Inflammatory macrophage treated with lipopolysaccharide for 4 hours (primary cell): Measurements from ENCODE around the gene ATXN7.

Experiments used
- DNase-seq: peaks from one replicate; pipeline ENCODE4 v3.0.0-alpha.2; 2020

The ATXN7 gene

GRCh38 chr3:64026346-64026745 is 162.7 kb downstream of the ATXN7 start:
- no peak for DNase-seq

GRCh38 chr3:64027658-64028057 is 164.0 kb downstream of the ATXN7 start:
- no peak for DNase-seq

- no peak for DNase-seq
Observed at GRCh38 chr3:64028754-64029153, 165.1 kb downstream of the ATXN7 start.

- no peak for DNase-seq
Observed at GRCh38 chr3:64029287-64029686, 165.6 kb downstream of the ATXN7 start.

- DNase-seq: peak; percentile 60
Observed at GRCh38 chr3:64030741-64031140, 167.1 kb downstream of the ATXN7 start.

- DNase-seq: no peak
Observed at GRCh38 chr3:64031540-64032508, 168.2 kb downstream of the ATXN7 start.

GRCh38 chr3:64033069-64033468 is 169.4 kb downstream of the ATXN7 start:
- no peak for DNase-seq

GRCh38 chr3:64037084-64037483 is 173.4 kb downstream of the ATXN7 start:
- no peak for DNase-seq

- DNase-seq: no peak
Observed at GRCh38 chr3:64038253-64038767, 174.6 kb downstream of the ATXN7 start.

- no peak for DNase-seq
Observed at GRCh38 chr3:64039332-64039731, 175.7 kb downstream of the ATXN7 start.

GRCh38 chr3:64039981-64040733 is 176.5 kb downstream of the ATXN7 start:
- no peak for DNase-seq

GRCh38 chr3:64042952-64043351 is 179.3 kb downstream of the ATXN7 start:
- DNase-seq: no peak

- DNase-seq: no peak
Observed at GRCh38 chr3:64046592-64046991, 182.9 kb downstream of the ATXN7 start.

GRCh38 chr3:64046996-64047594 is 183.4 kb downstream of the ATXN7 start:
- DNase-seq: no peak

- DNase-seq: no peak
Observed at GRCh38 chr3:64047787-64048186, 184.1 kb downstream of the ATXN7 start.

- peak; percentile 18 for DNase-seq
Observed at GRCh38 chr3:64048631-64049061, 185.0 kb downstream of the ATXN7 start.

GRCh38 chr3:64049136-64049535 is 185.5 kb downstream of the ATXN7 start:
- no peak for DNase-seq

- no peak for DNase-seq
Observed at GRCh38 chr3:64049832-64050231, 186.2 kb downstream of the ATXN7 start.
